Mesenchymal stem cell (in vitro differentiated cells and primary cell): Measurements from ENCODE around the gene PDK2.

Source experiments
- DNase-seq: peaks from one replicate; pipeline ENCODE4 v3.0.0-alpha.2; 2013
- H2AFZ ChIP-seq: one replicate; pipeline ENCODE4 v1.6.1; 2013; ENCODE audit warnings: low read depth, mild to moderate bottlenecking, control low read depth, inconsistent platforms, low read length, moderate library complexity
- H2AK5ac ChIP-seq: 2 replicates; pipeline ENCODE4 v1.6.1; 2013; ENCODE audit warnings: low read length, moderate library complexity, mild to moderate bottlenecking, inconsistent platforms; ENCODE audit not compliant: severe bottlenecking
- H2BK120ac ChIP-seq: one replicate; pipeline ENCODE4 v1.6.1; 2013; ENCODE audit warnings: low read depth, mild to moderate bottlenecking, inconsistent platforms, low read length, moderate library complexity
- H2BK12ac ChIP-seq, 2 experiments: one replicate each; pipeline ENCODE4 v1.6.1; 2013; ENCODE audit warnings: inconsistent platforms in 2 of 2, low read length in 2 of 2, mild to moderate bottlenecking in 2 of 2, moderate library complexity in 2 of 2, control low read depth in 1 of 2
- H2BK15ac ChIP-seq: one replicate; pipeline ENCODE4 v1.6.1; 2013; ENCODE audit warnings: mild to moderate bottlenecking, low read depth, inconsistent platforms; ENCODE audit not compliant: poor library complexity, severe bottlenecking
- H2BK5ac ChIP-seq: 2 replicates; pipeline ENCODE4 v1.6.1; 2013; ENCODE audit warnings: low read depth, mild to moderate bottlenecking, low read length, control low read depth, inconsistent platforms; ENCODE audit not compliant: poor library complexity, severe bottlenecking
- H3K14ac ChIP-seq, 2 experiments: one replicate each; pipeline ENCODE4 v1.6.1; 2013; ENCODE audit warnings: inconsistent platforms in 2 of 2, low read length in 2 of 2, control low read depth in 1 of 2, mild to moderate bottlenecking in 1 of 2, moderate library complexity in 1 of 2
- H3K18ac ChIP-seq, 2 experiments: one replicate each; pipeline ENCODE4 v1.6.1; 2013; ENCODE audit warnings: inconsistent platforms in 2 of 2, low read length in 2 of 2, control low read depth in 1 of 2, low read depth in 1 of 2, mild to moderate bottlenecking in 1 of 2
- H3K23ac ChIP-seq, 2 experiments: one replicate each; pipeline ENCODE4 v1.6.1; 2013; ENCODE audit warnings: inconsistent platforms in 2 of 2, low read length in 2 of 2, mild to moderate bottlenecking in 2 of 2, moderate library complexity in 2 of 2, control low read depth in 1 of 2
- H3K27ac ChIP-seq: 2 replicates; pipeline ENCODE4 v1.5.1; 2013; ENCODE audit warnings: mild to moderate bottlenecking, moderate library complexity, low read length, control low read depth, inconsistent platforms; ENCODE audit not compliant: poor library complexity, severe bottlenecking
- H3K27me3 ChIP-seq, 2 experiments: 2 replicates each; pipeline versions ENCODE4 v1.6.1 to v1.7.0; 2013; ENCODE audit warnings: low read length in 2 of 2, mild to moderate bottlenecking in 2 of 2, moderate library complexity in 2 of 2, control low read depth in 1 of 2, inconsistent platforms in 1 of 2; ENCODE audit not compliant: control insufficient read depth in 1 of 2, insufficient read depth in 1 of 2
- H3K36me3 ChIP-seq, 2 experiments: 2 replicates each; pipeline versions ENCODE4 v1.6.1 to v1.7.0; 2013; ENCODE audit warnings: low read length in 2 of 2, control low read depth in 1 of 2, inconsistent platforms in 1 of 2, low read depth in 1 of 2, mild to moderate bottlenecking in 1 of 2; ENCODE audit not compliant: insufficient read depth in 2 of 2, control insufficient read depth in 1 of 2
- H3K4ac ChIP-seq, 2 experiments: one replicate each; pipeline ENCODE4 v1.6.1; 2013; ENCODE audit warnings: inconsistent platforms in 2 of 2, low read length in 2 of 2, mild to moderate bottlenecking in 2 of 2, moderate library complexity in 2 of 2, control low read depth in 1 of 2, low read depth in 1 of 2
- H3K4me1 ChIP-seq: 2 replicates; pipeline ENCODE4 v1.6.1; 2013; ENCODE audit warnings: low read depth, low read length, control low read depth; ENCODE audit not compliant: control insufficient read depth, insufficient read depth
- H3K4me2 ChIP-seq: 2 replicates; pipeline ENCODE4 v1.6.1; 2013; ENCODE audit warnings: low read length, mild to moderate bottlenecking, inconsistent platforms; ENCODE audit not compliant: poor library complexity, severe bottlenecking
- H3K4me3 ChIP-seq, 2 experiments: 2 replicates each; pipeline versions ENCODE4 v1.5.1 to v1.7.0; 2013; ENCODE audit warnings: low read length in 2 of 2, mild to moderate bottlenecking in 2 of 2, control low read depth in 1 of 2, low read depth in 1 of 2; ENCODE audit not compliant: insufficient read depth in 1 of 2
- H3K79me1 ChIP-seq: replicated peaks from 2 replicates; pipeline ENCODE4 v1.6.1; 2013; ENCODE audit warnings: mild to moderate bottlenecking, control low read depth, low read length, inconsistent platforms; ENCODE audit not compliant: poor library complexity, severe bottlenecking
- H3K9ac ChIP-seq: 2 replicates; pipeline ENCODE4 v1.7.0; 2013; ENCODE audit warnings: mild to moderate bottlenecking, low read length, moderate library complexity
- H3K9me3 ChIP-seq: 2 replicates; pipeline ENCODE4 v1.7.0; 2013; ENCODE audit warnings: mild to moderate bottlenecking, low read length; ENCODE audit not compliant: control insufficient read depth
- H4K8ac ChIP-seq: one replicate; pipeline ENCODE4 v1.6.1; 2013; ENCODE audit warnings: inconsistent platforms, mild to moderate bottlenecking, low read length, moderate library complexity
- H4K91ac ChIP-seq: one replicate; pipeline ENCODE4 v1.6.1; 2013; ENCODE audit warnings: mild to moderate bottlenecking, low read length, inconsistent platforms
- WGBS: methylation state at CpG from one replicate; pipeline ENCODE4 v1.1.7; 2013; ENCODE audit warnings: mixed read lengths; 5-methylcytosine and 5-hydroxymethylcytosine counted together

PDK2 gene

DNA sequence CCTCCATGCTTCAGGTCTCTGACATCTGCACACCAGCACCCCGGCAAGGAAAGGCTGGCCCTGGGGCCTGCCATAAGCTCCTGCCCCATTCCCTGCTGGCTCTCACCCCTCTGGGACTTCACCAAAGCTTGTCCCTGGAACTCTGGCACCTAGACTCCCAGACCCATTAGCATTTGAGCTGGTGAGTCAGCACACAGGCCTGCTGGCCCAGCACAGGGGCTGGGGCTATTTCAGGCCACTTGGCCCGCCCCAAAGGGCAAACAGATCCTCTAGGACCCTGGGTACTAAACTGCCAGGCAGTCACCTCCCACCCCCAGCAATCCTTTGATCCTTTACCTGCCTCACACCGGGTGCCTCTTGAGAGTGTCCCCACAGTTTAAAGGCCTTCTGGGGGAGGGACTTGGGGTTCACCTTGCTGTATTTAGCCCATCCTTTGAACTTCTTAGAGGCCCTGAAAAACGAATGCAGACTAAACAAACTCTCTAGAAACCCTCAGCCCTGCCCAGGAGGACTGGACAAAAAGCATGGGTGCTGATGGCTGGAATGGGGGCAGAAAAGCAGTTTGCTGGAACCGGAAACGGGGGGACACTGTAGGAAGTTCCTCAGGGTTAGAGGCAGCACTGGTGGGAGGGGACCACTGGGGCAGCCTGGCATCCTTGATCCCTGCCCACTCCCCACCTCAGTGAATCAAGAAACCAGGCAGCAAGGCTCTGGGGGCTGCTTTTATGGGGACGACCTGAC is 38.0 kb downstream of the PDK2 start:
- Histone ChIP-seq H3K9me3 (no peaks in the 10 kb centered on the region), H3K4me1 (peaks cover 48% of the 10 kb centered on the region), H2AK5ac (peak overlapping the region; percentile 71), H3K14ac (peak overlapping the region in 1 of 2 experiments; percentile 49), H3K27ac (peak overlapping the region; percentile 48), H3K4me3 (no peak overlapping the region), H4K91ac (no peak overlapping the region), H3K9ac (peak overlapping the region; percentile 32), H3K4me2 (no peak overlapping the region), H4K8ac (peak overlapping the region; percentile 75), H3K18ac (peak overlapping the region in 1 of 2 experiments; percentile 74), H2BK12ac (peak overlapping the region; percentile 16 to 44), H3K27me3 (no peaks in the 10 kb centered on the region), H3K79me1 (peaks cover 28% of the 10 kb centered on the region), H3K36me3 (peaks cover 35 to 60% of the 10 kb centered on the region in 2 experiments), H2BK15ac (no peak overlapping the region), H3K23ac (peak overlapping the region in 1 of 2 experiments; percentile 36), H2AFZ (no peak overlapping the region), H2BK5ac (no peak overlapping the region), H3K4ac (peak overlapping the region in 1 of 2 experiments; percentile 20), H2BK120ac (no peak overlapping the region)
- WGBS = 49% methylated on average over 4 of the region's 7 CpGs
- peak; percentile 77 for DNase-seq

- 40% methylated on average over 14 of the region's 16 CpGs for WGBS
Measured at GRCh38 chr17:50133769-50134099, 38.6 kb downstream of the PDK2 start.

GRCh38 chr17:50134206-50135110 is 39.3 kb downstream of the PDK2 start:
- no peak overlapping the region for H2BK5ac ChIP-seq
- no peak for DNase-seq
- peak overlapping the region in 1 of 2 experiments; percentile 9 for H3K23ac ChIP-seq
- H4K8ac ChIP-seq = no peak overlapping the region
- no peak overlapping the region for H4K91ac ChIP-seq
- no peak overlapping the region for H3K4me3 ChIP-seq
- peak overlapping the region; percentile 8 for H3K27ac ChIP-seq
- no peak overlapping the region for H2AFZ ChIP-seq
- no peak overlapping the region for H2BK15ac ChIP-seq
- WGBS = 73% methylated on average over 15 of the region's 16 CpGs
- no peak overlapping the region for H3K18ac ChIP-seq
- H3K4ac ChIP-seq = no peak overlapping the region
- no peak overlapping the region for H3K9ac ChIP-seq
- H2BK120ac ChIP-seq = no peak overlapping the region
- peaks cover 37% of the 10 kb centered on the region for H3K79me1 ChIP-seq
- H3K9me3 ChIP-seq = no peaks in the 10 kb centered on the region
- H3K27me3 ChIP-seq = no peaks in the 10 kb centered on the region
- peaks cover 48 to 73% of the 10 kb centered on the region in 2 experiments for H3K36me3 ChIP-seq
- H3K14ac ChIP-seq = no peak overlapping the region
- H2BK12ac ChIP-seq = no peak overlapping the region
- no peak overlapping the region for H3K4me2 ChIP-seq
- H3K4me1 ChIP-seq = peaks cover 44% of the 10 kb centered on the region
- no peak overlapping the region for H2AK5ac ChIP-seq

More at GRCh38 chr17:50133769-50134099, 38.6 kb downstream of the PDK2 start:
- H2BK5ac ChIP-seq = no peak overlapping the region
- no peak overlapping the region for H2BK120ac ChIP-seq
- H3K79me1 ChIP-seq = peaks cover 31% of the 10 kb centered on the region
- H3K18ac ChIP-seq = peak overlapping the region in 1 of 2 experiments; percentile 74
- no peak overlapping the region for H3K4ac ChIP-seq
- no peak overlapping the region for H2AK5ac ChIP-seq
- DNase-seq = no peak
- H4K91ac ChIP-seq = no peak overlapping the region
- no peaks in the 10 kb centered on the region for H3K27me3 ChIP-seq
- H3K4me1 ChIP-seq = peaks cover 45% of the 10 kb centered on the region
- H2AFZ ChIP-seq = no peak overlapping the region
- H3K36me3 ChIP-seq = peaks cover 41 to 65% of the 10 kb centered on the region in 2 experiments
- no peak overlapping the region for H4K8ac ChIP-seq
- H3K27ac ChIP-seq = peak overlapping the region; percentile 48
- no peak overlapping the region for H3K4me2 ChIP-seq
- no peak overlapping the region for H2BK15ac ChIP-seq
- no peak overlapping the region for H2BK12ac ChIP-seq
- no peak overlapping the region for H3K14ac ChIP-seq
- no peaks in the 10 kb centered on the region for H3K9me3 ChIP-seq
- H3K23ac ChIP-seq = peak overlapping the region in 1 of 2 experiments; percentile 36
- peak overlapping the region; percentile 32 for H3K9ac ChIP-seq
- H3K4me3 ChIP-seq = no peak overlapping the region
